HG02678 (cell line): ENCODE measurements around the gene RPS6KA1.
"Not testable (repeated sequence)": the region's sequence is repeated elsewhere in the genome, so short reads cannot be mapped to it uniquely, and the experiment has no call there.

Experiments
- ATAC-seq: cut with Tn5 transposase; IDR thresholded peaks from one replicate; pipeline ENCODE4 v1.9.1; 2021; ENCODE audit warnings: mild to moderate bottlenecking, moderate library complexity; ENCODE audit not compliant: unreplicated experiment

RPS6KA1 gene

GRCh38 chr1:26529655-26530409 lies at the start of gene RPS6KA1:
TSS of gene RPS6KA1 (plus strand) at chr1:26529761. CDS start at chr1:26529921, 160 bp downstream.
- peak; percentile 86 for ATAC-seq

- ATAC-seq = no peak
Observed at GRCh38 chr1:26482921-26483320, 46.6 kb upstream of the RPS6KA1 start.

GRCh38 chr1:26483980-26484379 lies 45.6 kb upstream of the RPS6KA1 start:
- ATAC-seq = no peak

GRCh38 chr1:26490155-26490554 lies 39.4 kb upstream of the RPS6KA1 start:
- ATAC-seq = no peak

- ATAC-seq = no peak
Observed at GRCh38 chr1:26493267-26493666, 36.3 kb upstream of the RPS6KA1 start.

- no peak for ATAC-seq
Observed at GRCh38 chr1:26493938-26494337, 35.6 kb upstream of the RPS6KA1 start.

- no peak for ATAC-seq
Observed at GRCh38 chr1:26496861-26497260, 32.7 kb upstream of the RPS6KA1 start.

GRCh38 chr1:26498894-26499293 lies 30.7 kb upstream of the RPS6KA1 start:
- ATAC-seq = no peak

- peak; percentile 68 for ATAC-seq
Observed at GRCh38 chr1:26500488-26501175, 28.9 kb upstream of the RPS6KA1 start.

GRCh38 chr1:26510711-26511110 lies 18.9 kb upstream of the RPS6KA1 start:
- not testable (repeated sequence) for ATAC-seq

GRCh38 chr1:26515836-26516235 lies 13.7 kb upstream of the RPS6KA1 start:
- ATAC-seq = not testable (repeated sequence)

- ATAC-seq = no peak
Observed at GRCh38 chr1:26516987-26517765, 12.4 kb upstream of the RPS6KA1 start.

GRCh38 chr1:26517766-26518049 lies 11.9 kb upstream of the RPS6KA1 start:
- ATAC-seq = no peak

GRCh38 chr1:26518355-26518754 lies 11.2 kb upstream of the RPS6KA1 start:
- ATAC-seq = no peak

GRCh38 chr1:26520339-26520738 lies 9.2 kb upstream of the RPS6KA1 start:
- no peak for ATAC-seq

GRCh38 chr1:26521669-26522030 lies 7.9 kb upstream of the RPS6KA1 start:
- ATAC-seq = no peak

GRCh38 chr1:26522073-26522472 lies 7.5 kb upstream of the RPS6KA1 start:
- no peak for ATAC-seq

GRCh38 chr1:26524181-26524580 lies 5.4 kb upstream of the RPS6KA1 start:
- no peak for ATAC-seq

- ATAC-seq = no peak
Observed at GRCh38 chr1:26526287-26526686, 3.3 kb upstream of the RPS6KA1 start.

- no peak for ATAC-seq
Observed at GRCh38 chr1:26529405-26529654, 231 bp upstream of the RPS6KA1 start.

GRCh38 chr1:26530410-26530894 lies 891 bp downstream of the RPS6KA1 start:
- ATAC-seq = no peak
